Neural crest cell (in vitro differentiated cells): ENCODE results near the gene SMIM10L2A. TPM values are rescaled to one million over a fixed set of nuclear protein-coding genes. Genes with fewer than 3 reads are reported as not detected.

ENCODE experiments used
- DNase-seq: peaks from one replicate; pipeline ENCODE4 v3.0.0; 2021; ENCODE audit warnings: low read depth, mixed read lengths, low spot score
- H3K27ac Mint-ChIP-seq: one replicate; pipeline ENCODE4 v1.8.0; 2021; ENCODE audit warnings: mild to moderate bottlenecking, mixed read lengths; ENCODE audit not compliant: unreplicated experiment
- H3K27me3 Mint-ChIP-seq: 2 replicates; pipeline ENCODE4 v1.8.0; 2021; ENCODE audit warnings: low read depth, mild to moderate bottlenecking, mixed read lengths
- H3K36me3 Mint-ChIP-seq: 2 replicates; pipeline ENCODE4 v1.8.0; 2021; ENCODE audit warnings: low read depth, mild to moderate bottlenecking, mixed read lengths
- H3K4me1 Mint-ChIP-seq: 2 replicates; pipeline ENCODE4 v1.8.0; 2021; ENCODE audit warnings: mixed read lengths
- H3K4me3 Mint-ChIP-seq: one replicate; pipeline ENCODE4 v1.8.0; 2021; ENCODE audit warnings: mild to moderate bottlenecking, mixed read lengths
- H3K9me3 Mint-ChIP-seq: 2 replicates; pipeline ENCODE4 v1.8.0; 2021; ENCODE audit warnings: mixed read lengths
- total RNA-seq: library from RNA; stranded (reverse); gene quantifications from 2 replicates; pipeline ENCODE4 v1.2.1, GENCODE V29; 2021
- TF ChIP-seq, protein P1 (sequence below): fragments of 200-600 bp; sonication (generic); conservative IDR thresholded peaks from 2 replicates; pipeline ENCODE4 v1.5.0; 2021; ENCODE audit warnings: antibody characterized with exemption, mild to moderate bottlenecking

The SMIM10L2A gene
- total RNA-seq, 1 donor from 2014 or later: 3.8 TPM

DNA sequence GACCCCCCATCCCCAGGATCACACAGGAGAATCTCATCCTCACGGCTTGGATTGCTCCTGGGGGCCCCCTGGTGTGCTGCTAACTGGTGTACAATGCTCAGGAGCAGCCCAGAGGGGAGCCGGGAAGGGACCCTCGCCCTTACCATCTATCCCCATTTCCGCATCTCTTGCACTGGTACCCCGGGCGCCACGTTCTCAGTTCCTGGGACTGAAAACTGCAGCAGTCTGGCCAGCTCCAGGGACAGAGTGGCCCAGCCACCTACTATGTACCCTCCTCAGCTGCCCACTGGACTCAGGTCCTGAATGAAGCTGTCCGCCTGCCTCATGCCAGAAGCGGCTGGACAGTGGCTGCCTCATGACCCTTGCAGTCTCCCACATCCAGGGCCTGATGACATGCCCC is 2.7 kb downstream of the SMIM10L2A start:
- DNase-seq: no peak
- TF ChIP-seq, protein P1, sequence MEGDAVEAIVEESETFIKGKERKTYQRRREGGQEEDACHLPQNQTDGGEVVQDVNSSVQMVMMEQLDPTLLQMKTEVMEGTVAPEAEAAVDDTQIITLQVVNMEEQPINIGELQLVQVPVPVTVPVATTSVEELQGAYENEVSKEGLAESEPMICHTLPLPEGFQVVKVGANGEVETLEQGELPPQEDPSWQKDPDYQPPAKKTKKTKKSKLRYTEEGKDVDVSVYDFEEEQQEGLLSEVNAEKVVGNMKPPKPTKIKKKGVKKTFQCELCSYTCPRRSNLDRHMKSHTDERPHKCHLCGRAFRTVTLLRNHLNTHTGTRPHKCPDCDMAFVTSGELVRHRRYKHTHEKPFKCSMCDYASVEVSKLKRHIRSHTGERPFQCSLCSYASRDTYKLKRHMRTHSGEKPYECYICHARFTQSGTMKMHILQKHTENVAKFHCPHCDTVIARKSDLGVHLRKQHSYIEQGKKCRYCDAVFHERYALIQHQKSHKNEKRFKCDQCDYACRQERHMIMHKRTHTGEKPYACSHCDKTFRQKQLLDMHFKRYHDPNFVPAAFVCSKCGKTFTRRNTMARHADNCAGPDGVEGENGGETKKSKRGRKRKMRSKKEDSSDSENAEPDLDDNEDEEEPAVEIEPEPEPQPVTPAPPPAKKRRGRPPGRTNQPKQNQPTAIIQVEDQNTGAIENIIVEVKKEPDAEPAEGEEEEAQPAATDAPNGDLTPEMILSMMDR: no peak
- Mint-ChIP-seq H3K4me3 (no peak overlapping the region), H3K27ac (no peak overlapping the region), H3K4me1 (peaks cover 4% of the 10 kb centered on the region), H3K36me3 (no peaks in the 10 kb centered on the region), H3K9me3 (peaks cover 8% of the 10 kb centered on the region), H3K27me3 (peaks cover 3% of the 10 kb centered on the region)

DNA sequence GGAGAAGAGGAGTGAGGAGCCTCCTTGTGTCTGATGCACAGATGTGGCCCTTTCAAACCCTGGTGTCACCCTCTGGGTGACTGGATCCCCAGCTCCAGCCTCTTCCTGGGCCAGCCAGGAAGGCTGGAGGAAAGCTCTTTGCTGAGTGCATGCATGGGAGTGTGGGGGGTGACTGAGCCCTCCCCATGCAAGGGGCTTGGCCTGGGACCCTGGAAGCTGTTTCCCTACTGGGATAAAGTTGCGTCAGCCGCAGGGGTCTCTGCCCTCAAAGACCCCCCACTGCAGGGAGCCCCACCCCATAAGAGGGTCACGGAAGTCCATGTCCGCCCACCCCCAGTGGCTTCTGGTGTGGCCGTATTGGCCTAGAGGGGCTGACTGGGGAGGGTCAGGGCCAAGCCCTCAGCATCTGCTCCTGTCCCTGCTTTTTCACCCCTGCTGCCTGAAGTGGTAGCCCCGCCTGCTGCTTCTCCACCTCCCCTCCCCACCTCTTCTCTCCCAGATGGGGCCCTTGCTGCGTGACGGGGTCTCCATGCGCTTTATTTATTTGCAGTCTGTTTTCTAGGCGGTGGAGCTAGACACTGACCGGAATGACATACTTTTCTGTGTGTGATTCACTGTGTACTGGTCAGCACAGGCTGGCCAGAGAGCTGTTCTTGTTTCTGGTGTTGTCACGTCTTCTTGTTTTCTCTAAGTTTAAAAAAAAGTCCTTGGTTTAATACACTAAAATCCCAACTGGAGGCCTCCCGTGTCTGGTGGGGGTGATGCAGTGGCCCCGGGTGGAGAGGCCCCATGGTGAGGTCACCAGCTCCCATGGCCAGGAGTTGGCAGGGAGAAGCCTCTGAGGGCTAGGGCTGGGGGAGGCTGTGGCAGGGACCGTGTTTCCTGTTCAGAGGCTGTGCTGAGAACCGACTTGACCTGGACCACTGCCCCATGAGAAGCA is 3.6 kb downstream of the SMIM10L2A start:
- peaks cover 4% of the 10 kb centered on the region for H3K4me1 Mint-ChIP-seq
- no peak overlapping the region for H3K27ac Mint-ChIP-seq

DNA sequence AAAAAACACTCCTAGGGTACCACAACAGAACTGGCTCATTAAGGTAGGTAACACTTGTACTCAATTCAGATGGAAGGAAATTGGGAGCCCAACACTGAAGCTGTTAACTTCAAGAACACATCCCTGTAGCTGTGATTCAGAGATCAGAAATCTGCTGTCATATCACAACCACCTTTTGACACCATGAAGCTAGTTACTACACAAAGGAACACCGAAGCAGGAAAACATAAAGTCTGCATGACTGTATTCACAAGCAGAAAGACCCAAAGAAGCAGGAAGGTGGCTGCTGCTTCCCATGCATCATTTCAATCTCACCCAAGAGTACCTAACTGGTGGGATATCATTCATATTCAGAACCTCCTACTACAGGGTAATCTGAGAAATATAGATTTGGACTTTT is 7.7 kb downstream of the SMIM10L2A start:
- peaks cover 6% of the 10 kb centered on the region for H3K9me3 Mint-ChIP-seq
- H3K36me3 Mint-ChIP-seq: no peaks in the 10 kb centered on the region
- no peaks in the 10 kb centered on the region for H3K4me1 Mint-ChIP-seq
- no peak for DNase-seq
- H3K27me3 Mint-ChIP-seq: peaks cover 13% of the 10 kb centered on the region
- no peak overlapping the region for H3K4me3 Mint-ChIP-seq
- TF ChIP-seq, protein P1: no peak
- no peak overlapping the region for H3K27ac Mint-ChIP-seq

More for the DNA sequence above, 3.6 kb downstream of the SMIM10L2A start:
- Mint-ChIP-seq H3K4me3 (no peak overlapping the region), H3K36me3 (no peaks in the 10 kb centered on the region), H3K9me3 (peaks cover 8% of the 10 kb centered on the region), H3K27me3 (peaks cover 7% of the 10 kb centered on the region)
- TF ChIP-seq, protein P1: no peak
- no peak for DNase-seq

DNA sequence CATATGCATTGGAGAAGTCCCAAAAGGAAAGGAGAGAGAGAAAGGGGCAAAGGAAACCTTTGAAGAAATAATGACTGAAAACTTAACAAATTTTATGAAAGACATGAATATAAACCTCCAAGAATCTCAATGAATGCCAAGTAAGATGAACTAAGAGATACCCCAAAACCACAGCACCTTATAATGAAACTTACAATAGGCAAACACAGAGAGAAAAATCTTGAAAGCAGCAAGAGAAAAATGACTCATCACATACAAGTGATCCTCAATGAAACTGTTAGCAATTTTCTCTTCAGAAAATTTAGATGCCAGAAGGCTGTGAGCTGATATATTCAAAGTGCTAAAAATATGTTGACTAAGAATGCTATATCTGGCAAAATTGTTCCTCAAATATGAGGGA is 10.1 kb downstream of the SMIM10L2A start:
- Mint-ChIP-seq H3K36me3 (no peaks in the 10 kb centered on the region), H3K27me3 (peaks cover 13% of the 10 kb centered on the region), H3K27ac (no peak overlapping the region), H3K9me3 (peaks cover 6% of the 10 kb centered on the region), H3K4me3 (no peak overlapping the region), H3K4me1 (no peaks in the 10 kb centered on the region)
- TF ChIP-seq, protein P1: no peak
- no peak for DNase-seq

DNA sequence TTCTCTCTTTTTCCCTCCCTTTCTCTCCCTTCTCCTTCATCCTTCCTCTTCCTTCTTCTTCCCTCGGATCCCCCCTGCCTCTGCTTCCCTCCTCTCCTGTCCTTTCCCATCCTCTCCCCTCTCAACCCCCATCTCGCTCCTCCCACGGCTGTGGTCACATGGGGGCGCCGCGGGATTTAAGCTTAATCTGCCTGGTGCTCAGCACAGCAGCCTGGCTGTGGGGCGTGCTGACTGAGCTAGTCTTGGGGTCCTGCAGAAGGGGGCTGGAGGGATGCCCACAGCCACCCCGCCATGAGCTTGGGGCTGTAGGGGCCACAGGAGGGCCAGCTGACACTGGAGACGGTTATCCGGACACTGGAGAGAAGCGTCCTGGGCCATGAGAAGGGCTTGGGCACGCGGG is 10.7 kb downstream of the SMIM10L2A start:
- peaks cover 6% of the 10 kb centered on the region for H3K9me3 Mint-ChIP-seq
- H3K4me3 Mint-ChIP-seq: no peak overlapping the region
- TF ChIP-seq, protein P1: no peak
- peaks cover 13% of the 10 kb centered on the region for H3K27me3 Mint-ChIP-seq
- no peaks in the 10 kb centered on the region for H3K4me1 Mint-ChIP-seq
- DNase-seq: no peak
- H3K36me3 Mint-ChIP-seq: no peaks in the 10 kb centered on the region
- no peak overlapping the region for H3K27ac Mint-ChIP-seq
